SK-N-SH (cell line): ENCODE data around the gene KIF1C. TPM values are rescaled to one million over a fixed set of nuclear protein-coding genes. Genes with fewer than 3 reads are reported as not detected.

Experiments used
- CTCF ChIA-PET: fragments of 300-600, 350-600 bp; formaldehyde crosslinking; extraction: SDS; loops from one replicate; lab custom pipeline; 2021; lab: Yijun Ruan, JAX
- POLR2A ChIA-PET: fragments of 350-600 bp; sonication (Branson Sonifier 250); formaldehyde crosslinking; extraction: SDS; loops from one replicate; lab custom pipeline; 2020; ENCODE audit warnings: antibody characterized with exemption, inconsistent platforms; lab: Yijun Ruan, JAX
- DNase-seq: peaks from one replicate; pipeline ENCODE4 v3.0.0; 2012
- H2AFZ ChIP-seq: fragments of 200-600 bp; sonication (generic); 2 replicates; pipeline ENCODE4 v1.8.1; 2016; ENCODE audit warnings: antibody characterized with exemption, mild to moderate bottlenecking, low read depth
- H3F3A ChIP-seq: fragments of 200-600 bp; sonication (generic); replicated peaks from 2 replicates; pipeline ENCODE3; 2016; ENCODE audit warnings: antibody characterized with exemption, mild to moderate bottlenecking; ENCODE audit not compliant: insufficient read depth
- H3K27ac ChIP-seq, 2 experiments: fragments of 200-500 bp in 1 of 2; fragments of 200-600 bp in 1 of 2; sonication (Bioruptor generic) in 1 of 2; sonication (generic), shearing (Covaris generic) in 1 of 2; 2 replicates each; pipeline versions ENCODE4 v1.5.1 to v1.6.1; 2014 to 2016; ENCODE audit warnings: low read depth in 2 of 2, inconsistent platforms in 1 of 2, low read length in 1 of 2, mild to moderate bottlenecking in 1 of 2, mixed read lengths in 1 of 2
- H3K27me3 ChIP-seq: fragments of 200-600 bp; sonication (generic), shearing (Covaris generic); 2 replicates; pipeline ENCODE4 v1.6.1; 2016; ENCODE audit warnings: mixed run types; ENCODE audit not compliant: insufficient read depth
- H3K36me3 ChIP-seq, 2 experiments: fragments of 200-500 bp in 1 of 2; fragments of 200-600 bp in 1 of 2; sonication (Bioruptor generic) in 1 of 2; sonication (generic) in 1 of 2; replicated peaks in 1 of 2; 2 replicates each; pipeline versions ENCODE3 to v1.5.1; 2014 to 2016; ENCODE audit warnings: low read length in 1 of 2, mild to moderate bottlenecking in 1 of 2; ENCODE audit not compliant: insufficient read depth in 2 of 2, control insufficient read depth in 1 of 2
- H3K4me1 ChIP-seq, 2 experiments: fragments of 200-500 bp in 1 of 2; fragments of 200-600 bp in 1 of 2; sonication (Bioruptor generic) in 1 of 2; sonication (generic), shearing (Covaris generic) in 1 of 2; 2 replicates each; pipeline versions ENCODE4 v1.5.1 to v1.6.1; 2014 to 2016; ENCODE audit warnings: low read depth in 1 of 2, low read length in 1 of 2, mixed run types in 1 of 2; ENCODE audit not compliant: insufficient read depth in 2 of 2, control insufficient read depth in 1 of 2
- H3K4me2 ChIP-seq: fragments of 200-600 bp; sonication (generic), shearing (Covaris generic); 2 replicates; pipeline ENCODE4 v1.6.1; 2017; ENCODE audit warnings: mixed run types
- H3K4me3 ChIP-seq, 2 experiments: fragments of 200-500 bp in 1 of 2; fragments of 200-600 bp in 1 of 2; sonication (Bioruptor generic) in 1 of 2; sonication (generic), shearing (Covaris generic) in 1 of 2; 2 replicates each; pipeline versions ENCODE4 v1.5.1 to v1.8.1; 2014 to 2016; ENCODE audit warnings: low read depth in 2 of 2, inconsistent platforms in 1 of 2, low read length in 1 of 2, mild to moderate bottlenecking in 1 of 2, mixed read lengths in 1 of 2, moderate library complexity in 1 of 2
- H3K79me2 ChIP-seq: fragments of 200-600 bp; sonication (generic); 2 replicates; pipeline ENCODE4 v1.8.1; 2017; ENCODE audit warnings: mild to moderate bottlenecking; ENCODE audit not compliant: insufficient read depth
- H3K9ac ChIP-seq: fragments of 200-600 bp; sonication (generic); 2 replicates; pipeline ENCODE4 v1.6.1; 2017; ENCODE audit warnings: mixed run types
- H3K9me2 ChIP-seq: fragments of 200-600 bp; sonication (generic); 2 replicates; pipeline ENCODE4 v1.6.1; 2017; ENCODE audit warnings: mixed run types
- H3K9me3 ChIP-seq: fragments of 200-600 bp; sonication (generic); 2 replicates; pipeline ENCODE4 v1.6.1; 2017; ENCODE audit warnings: mixed run types, mild to moderate bottlenecking, moderate library complexity
- H4K20me1 ChIP-seq: fragments of 200-600 bp; sonication (generic); 2 replicates; pipeline ENCODE4 v1.6.1; 2017; ENCODE audit warnings: mild to moderate bottlenecking, mixed run types; ENCODE audit not compliant: insufficient read depth
- ELF1 ChIP-seq: IDR thresholded peaks from 2 replicates; pipeline ENCODE4 v1.4.0; 2012
- IRF3 ChIP-seq: fragments of 150-350 bp; IDR thresholded peaks from 2 replicates; pipeline ENCODE4 v1.6.1; 2016; ENCODE audit warnings: mild to moderate bottlenecking, low read depth, low read length
- MAX ChIP-seq: IDR thresholded peaks from 2 replicates; pipeline ENCODE4 v1.4.0; 2012; ENCODE audit warnings: low read depth
- MXI1 ChIP-seq: IDR thresholded peaks from 2 replicates; pipeline ENCODE4 v1.6.1; 2012; ENCODE audit warnings: mild to moderate bottlenecking, low read depth, low read length, improper control_type of control experiment
- PBX3 ChIP-seq: IDR thresholded peaks from 2 replicates; pipeline ENCODE4; 2012
- POLR2AphosphoS5 ChIP-seq: IDR thresholded peaks from 2 replicates; pipeline ENCODE4 v1.6.1; 2012; ENCODE audit warnings: low read depth, low read length
- RAD21 ChIP-seq: IDR thresholded peaks from 2 replicates; pipeline ENCODE4 v1.6.1; 2012; ENCODE audit warnings: mild to moderate bottlenecking, low read length
- RFX5 ChIP-seq: IDR thresholded peaks from 2 replicates; pipeline ENCODE4 v1.6.1; 2012; ENCODE audit warnings: mild to moderate bottlenecking, improper control_type of control experiment, low read length
- SIN3A ChIP-seq: IDR thresholded peaks from 2 replicates; pipeline ENCODE4 v1.6.1; 2012; ENCODE audit warnings: low read depth, mild to moderate bottlenecking, low read length, moderate library complexity, borderline replicate concordance
- SMC3 ChIP-seq: IDR thresholded peaks from 2 replicates; pipeline ENCODE4 v1.6.1; 2012; ENCODE audit warnings: low read depth, low read length, improper control_type of control experiment
- TAF1 ChIP-seq: IDR thresholded peaks from 2 replicates; pipeline ENCODE4 v1.6.1; 2012; ENCODE audit warnings: low read depth, mild to moderate bottlenecking, low read length, moderate library complexity, borderline replicate concordance
- TEAD4 ChIP-seq: IDR thresholded peaks from 2 replicates; pipeline ENCODE4 v1.4.0; 2012; ENCODE audit warnings: mild to moderate bottlenecking, borderline replicate concordance; ENCODE audit not compliant: insufficient read depth
- USF2 ChIP-seq: fragments of 150-350 bp; IDR thresholded peaks from 2 replicates; pipeline ENCODE4 v1.6.1; 2017; ENCODE audit warnings: antibody characterized with exemption, low read length, low read depth, borderline replicate concordance
- YY1 ChIP-seq: IDR thresholded peaks from 2 replicates; pipeline ENCODE4 v1.4.0; 2012; ENCODE audit warnings: low read depth, mild to moderate bottlenecking
- ZBTB33 ChIP-seq: IDR thresholded peaks from 2 replicates; pipeline ENCODE4 v1.4.0; 2012; ENCODE audit warnings: low read depth, borderline replicate concordance
- WGBS: methylation state at CpG from one replicate; pipeline ENCODE4 v1.1.6; 2017; ENCODE audit warnings: low lambda C conversion rate; 5-methylcytosine and 5-hydroxymethylcytosine counted together
- polyA plus RNA-seq, 3 experiments: library from polyadenylated mRNA; depleted of rRNA; stranded (reverse); fragments of >200 nt; gene quantifications; 2 replicates each; pipeline ENCODE4 v1.2.3, GENCODE V29; 2012

Gene KIF1C
- 36.7 and 58.2 TPM in 2 replicates for polyA plus RNA-seq (2012; rRNA removed)
- polyA plus RNA-seq (2012; cell fraction: cytosol; rRNA removed) = 51.2 and 53.6 TPM in 2 replicates
- polyA plus RNA-seq (2012; cell fraction: nucleus; rRNA removed) = 69.6 and 72.0 TPM in 2 replicates

GRCh38 chr17:4997302-4998026, at the start of gene KIF1C, which contains the start of gene INCA1:
KIF1C (plus strand) TSS chr17:4997950; CDS start chr17:5000247, 2,297 bp downstream.
INCA1 (minus strand) TSS chr17:4997522; CDS start chr17:4994437, 3,085 bp downstream.
- no peaks in the 10 kb centered on the region for H3K9me3 ChIP-seq
- H3K79me2 ChIP-seq = peaks cover 45% of the 10 kb centered on the region
- CTCF ChIA-PET = interaction anchor here (0.7 to 8.1 kb wide), 7 partner anchors 9 to 65 kb away, joined by 3 to 54 read pairs (median 3); partner anchors contain the start of genes CAMTA2 and PFN1
- peak within 1 kb of the TSS; percentile 84 for H3K9ac ChIP-seq
- H3K27ac ChIP-seq = peak within 1 kb of the TSS; percentile 66 to 85; a peak in 3 of 4 replicates
- H2AFZ ChIP-seq = peak within 1 kb of the TSS; percentile 78; the same call in 1 of the 2 replicates
- peak; percentile 99 for DNase-seq
- TF ChIP-seq TAF1 (peak; percentile 70), MAX (peak; percentile 67), ELF1 (no peak), SMC3 (no peak), ZBTB33 (no peak), YY1 (no peak), SIN3A (peak; percentile 79; the same call in 1 of the 2 replicates), POLR2AphosphoS5 (peak; percentile 73; the same call in 1 of the 2 replicates)
- peaks cover 10 to 24% of the 10 kb centered on the region in 2 experiments; a peak in 3 of 4 replicates for H3K4me1 ChIP-seq
- peak within 1 kb of the TSS; percentile 93 to 99 for H3K4me3 ChIP-seq
- peaks cover 4% of the 10 kb centered on the region for H3F3A ChIP-seq
- H3K9me2 ChIP-seq = no peaks in the 10 kb centered on the region
- H3K4me2 ChIP-seq = peak within 1 kb of the TSS; percentile 99
- no CpG with 5 or more reads among the region's 93 CpGs for WGBS
- peaks cover 10 to 17% of the 10 kb centered on the region in 2 experiments for H3K36me3 ChIP-seq
- peaks cover 20% of the 10 kb centered on the region for H4K20me1 ChIP-seq
- POLR2A ChIA-PET = interaction anchor here (0.6 to 2.2 kb wide), 6 partner anchors 8 to 293 kb away, joined by 3 to 13 read pairs (median 5); partner anchors contain the start of genes PELP1, PFN1 and SPAG7
- no peaks in the 10 kb centered on the region for H3K27me3 ChIP-seq

GRCh38 chr17:4948166-4948930, 49.4 kb upstream of the KIF1C start, which contains the start of gene PFN1:
PFN1 (minus strand) TSS chr17:4948530; CDS start chr17:4948394, 136 bp downstream.
- ChIA-PET POLR2A (interaction anchor here (0.7 to 4.3 kb wide), 3 partner anchors 19 to 49 kb away, joined by 4 to 32 read pairs (median 5); partner anchors contain the start of genes INCA1, KIF1C and SPAG7), CTCF (interaction anchor here (0.5 to 1.2 kb wide), 5 partner anchors 8 to 1319 kb away, joined by 3 read pairs; partner anchors contain the start of genes INCA1, KIF1C, RNF167 and SLC25A11)
- peaks cover 39% of the 10 kb centered on the region for H4K20me1 ChIP-seq
- H3K4me2 ChIP-seq = peak within 1 kb of the TSS; percentile 98
- H3K9me2 ChIP-seq = no peaks in the 10 kb centered on the region
- peaks cover 62% of the 10 kb centered on the region for H3F3A ChIP-seq
- H3K27ac ChIP-seq = peak within 1 kb of the TSS; percentile 97 to 100
- peaks cover 76% of the 10 kb centered on the region for H3K79me2 ChIP-seq
- H3K4me3 ChIP-seq = peak within 1 kb of the TSS; percentile 79 to 99
- peaks cover 30 to 46% of the 10 kb centered on the region in 2 experiments for H3K4me1 ChIP-seq
- peaks cover 27 to 32% of the 10 kb centered on the region in 2 experiments for H3K36me3 ChIP-seq
- DNase-seq = peak; percentile 92
- 2% methylated on average over 17 of the region's 59 CpGs for WGBS
- H3K27me3 ChIP-seq = no peaks in the 10 kb centered on the region
- peak within 1 kb of the TSS; percentile 99 for H3K9ac ChIP-seq
- H2AFZ ChIP-seq = peak within 1 kb of the TSS; percentile 64; the same call in 1 of the 2 replicates
- H3K9me3 ChIP-seq = no peaks in the 10 kb centered on the region
- TF ChIP-seq ELF1 = peak; percentile 76
- no peak for TF ChIP-seq RFX5
- TF ChIP-seq MXI1 = peak; percentile 32; the same call in 1 of the 2 replicates
- no peak for TF ChIP-seq USF2
- TF ChIP-seq PBX3 = no peak
- TF ChIP-seq RAD21 = no peak
- no peak for TF ChIP-seq IRF3
- TF ChIP-seq TAF1 = peak; percentile 95
- peak; percentile 16; the same call in 1 of the 2 replicates for TF ChIP-seq TEAD4
